HL-60 (cell line): ENCODE results near the gene CDH23.

Experiments used
- DNase-seq, 2 experiments: peaks; one replicate each; pipeline ENCODE4 v3.0.0-alpha.2; 2010 to 2020; ENCODE audit warnings: low read depth in 1 of 2, low spot score in 1 of 2
- H3K27ac ChIP-seq: fragments of 250-450 bp; sonication (Bioruptor Pico); replicated peaks from 2 replicates; pipeline ENCODE4 v1.5.1; 2020; ENCODE audit warnings: mild to moderate bottlenecking, moderate library complexity
- H3K27me3 ChIP-seq: fragments of 250-450 bp; sonication (Bioruptor Pico); 2 replicates; pipeline ENCODE4 v1.5.1; 2021; ENCODE audit warnings: mild to moderate bottlenecking, moderate library complexity; ENCODE audit not compliant: insufficient read depth, poor library complexity, severe bottlenecking
- H3K4me3 ChIP-seq: replicated peaks from 2 replicates; pipeline ENCODE4 v1.5.1; 2011; ENCODE audit warnings: mild to moderate bottlenecking, control low read depth, low read length; ENCODE audit not compliant: insufficient read depth
- GABPA ChIP-seq: IDR thresholded peaks from 2 replicates; pipeline ENCODE4 v1.6.1; 2012; ENCODE audit warnings: low read depth
- POLR2AphosphoS5 ChIP-seq: IDR thresholded peaks from 2 replicates; pipeline ENCODE4 v1.6.1; 2012; ENCODE audit warnings: low read depth
- REST ChIP-seq: IDR thresholded peaks from 2 replicates; pipeline ENCODE4 v1.6.1; 2012; ENCODE audit warnings: low read depth; ENCODE audit not compliant: insufficient replicate concordance
- SPI1 ChIP-seq: IDR thresholded peaks from 2 replicates; pipeline ENCODE4 v1.6.1; 2012; ENCODE audit warnings: low read depth, mild to moderate bottlenecking, borderline replicate concordance
- TF ChIP-seq, protein P1 (sequence below): IDR thresholded peaks from one replicate; pipeline ENCODE4 v1.5.1; 2011; ENCODE audit warnings: low read length, control low read depth, inconsistent platforms; ENCODE audit not compliant: insufficient read depth

Gene CDH23

GRCh38 chr10:71504168-71504567 lies 107.4 kb downstream of the CDH23 start:
- H3K4me3 ChIP-seq = no peak overlapping the region
- no peak for DNase-seq

GRCh38 chr10:71504570-71504969 lies 107.8 kb downstream of the CDH23 start:
- Histone ChIP-seq H3K27me3 (no peaks in the 10 kb centered on the region), H3K27ac (no peak overlapping the region), H3K4me3 (no peak overlapping the region)
- DNase-seq = no peak
- TF ChIP-seq, protein P1, sequence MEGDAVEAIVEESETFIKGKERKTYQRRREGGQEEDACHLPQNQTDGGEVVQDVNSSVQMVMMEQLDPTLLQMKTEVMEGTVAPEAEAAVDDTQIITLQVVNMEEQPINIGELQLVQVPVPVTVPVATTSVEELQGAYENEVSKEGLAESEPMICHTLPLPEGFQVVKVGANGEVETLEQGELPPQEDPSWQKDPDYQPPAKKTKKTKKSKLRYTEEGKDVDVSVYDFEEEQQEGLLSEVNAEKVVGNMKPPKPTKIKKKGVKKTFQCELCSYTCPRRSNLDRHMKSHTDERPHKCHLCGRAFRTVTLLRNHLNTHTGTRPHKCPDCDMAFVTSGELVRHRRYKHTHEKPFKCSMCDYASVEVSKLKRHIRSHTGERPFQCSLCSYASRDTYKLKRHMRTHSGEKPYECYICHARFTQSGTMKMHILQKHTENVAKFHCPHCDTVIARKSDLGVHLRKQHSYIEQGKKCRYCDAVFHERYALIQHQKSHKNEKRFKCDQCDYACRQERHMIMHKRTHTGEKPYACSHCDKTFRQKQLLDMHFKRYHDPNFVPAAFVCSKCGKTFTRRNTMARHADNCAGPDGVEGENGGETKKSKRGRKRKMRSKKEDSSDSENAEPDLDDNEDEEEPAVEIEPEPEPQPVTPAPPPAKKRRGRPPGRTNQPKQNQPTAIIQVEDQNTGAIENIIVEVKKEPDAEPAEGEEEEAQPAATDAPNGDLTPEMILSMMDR = no peak
- TF ChIP-seq SPI1 (no peak), REST (no peak), POLR2AphosphoS5 (no peak), GABPA (no peak)

More at GRCh38 chr10:71504168-71504567, 107.4 kb downstream of the CDH23 start:
- no peak for TF ChIP-seq POLR2AphosphoS5
- TF ChIP-seq, protein P1 = no peak
- TF ChIP-seq GABPA = no peak
- TF ChIP-seq SPI1 = no peak
- no peak for TF ChIP-seq REST
- Histone ChIP-seq H3K27ac (no peak overlapping the region), H3K27me3 (no peaks in the 10 kb centered on the region)

- TF ChIP-seq POLR2AphosphoS5 (no peak), SPI1 (no peak), GABPA (no peak), REST (no peak)
- TF ChIP-seq, protein P1 = no peak
- Histone ChIP-seq H3K27ac (no peak overlapping the region), H3K4me3 (no peak overlapping the region), H3K27me3 (no peaks in the 10 kb centered on the region)
- no peak for DNase-seq
These were observed 109.1 kb downstream of the CDH23 start for GRCh38 chr10:71505862-71506261.
